Mesendoderm (in vitro differentiated cells): ENCODE results near the gene NEDD8.
"Not testable (repeated sequence)": the region's sequence is repeated elsewhere in the genome, so short reads cannot be mapped to it uniquely, and the experiment has no call there.

Source experiments
- DNase-seq: peaks from one replicate; pipeline ENCODE4 v3.0.0; 2013
- H2AK5ac ChIP-seq: 2 replicates; pipeline ENCODE4 v1.6.1; 2013; ENCODE audit warnings: low read length, inconsistent platforms
- H2BK120ac ChIP-seq: 2 replicates; pipeline ENCODE4 v1.6.1; 2013; ENCODE audit warnings: low read depth, mild to moderate bottlenecking, low read length, moderate library complexity, mixed read lengths
- H2BK15ac ChIP-seq: replicated peaks from 2 replicates; pipeline ENCODE4 v1.6.1; 2013; ENCODE audit warnings: low read depth, mild to moderate bottlenecking, moderate library complexity
- H2BK5ac ChIP-seq: 2 replicates; pipeline ENCODE4 v1.6.1; 2013; ENCODE audit warnings: low read length, inconsistent platforms
- H3K18ac ChIP-seq: 2 replicates; pipeline ENCODE4 v1.6.1; 2013; ENCODE audit warnings: mild to moderate bottlenecking, low read length, mixed read lengths
- H3K23ac ChIP-seq: one replicate; pipeline ENCODE4 v1.6.1; 2013; ENCODE audit warnings: low read length
- H3K27ac ChIP-seq: 2 replicates; pipeline ENCODE4 v1.5.1; 2013; ENCODE audit warnings: low read depth, mild to moderate bottlenecking, inconsistent platforms, low read length, moderate library complexity
- H3K27me3 ChIP-seq: 2 replicates; pipeline ENCODE4 v1.6.1; 2013; ENCODE audit warnings: low read length, control low read depth, mild to moderate bottlenecking, inconsistent platforms; ENCODE audit not compliant: insufficient read depth, poor library complexity
- H3K36me3 ChIP-seq: 2 replicates; pipeline ENCODE4 v1.6.1; 2013; ENCODE audit warnings: low read length, inconsistent platforms; ENCODE audit not compliant: control insufficient read depth, insufficient read depth
- H3K4ac ChIP-seq: one replicate; pipeline ENCODE4 v1.6.1; 2013; ENCODE audit warnings: low read depth, mild to moderate bottlenecking, low read length, moderate library complexity
- H3K4me1 ChIP-seq: 2 replicates; pipeline ENCODE4 v1.6.1; 2013; ENCODE audit warnings: low read depth, low read length, inconsistent platforms; ENCODE audit not compliant: control insufficient read depth
- H3K4me2 ChIP-seq: 2 replicates; pipeline ENCODE4 v1.6.1; 2013; ENCODE audit warnings: low read length
- H3K4me3 ChIP-seq: 2 replicates; pipeline ENCODE4 v1.5.1; 2013; ENCODE audit warnings: mild to moderate bottlenecking, low read length
- H3K56ac ChIP-seq: one replicate; pipeline ENCODE4 v1.6.1; 2013; ENCODE audit warnings: low read length
- H3K79me1 ChIP-seq: 2 replicates; pipeline ENCODE4 v1.6.1; 2013; ENCODE audit warnings: low read length, inconsistent platforms
- H3K79me2 ChIP-seq: 2 replicates; pipeline ENCODE4 v1.6.1; 2013; ENCODE audit warnings: mild to moderate bottlenecking, low read length; ENCODE audit not compliant: control insufficient read depth, insufficient read depth
- H3K9ac ChIP-seq: 2 replicates; pipeline ENCODE4 v1.6.1; 2013; ENCODE audit warnings: low read length, inconsistent platforms
- H4K5ac ChIP-seq: one replicate; pipeline ENCODE4 v1.6.1; 2013; ENCODE audit warnings: low read length
- H4K8ac ChIP-seq: one replicate; pipeline ENCODE4 v1.6.1; 2013; ENCODE audit warnings: low read depth, mild to moderate bottlenecking, control low read depth, low read length, moderate library complexity
- WGBS: extraction: QIAGEN DNeasy Blood & Tissue Kit; methylation state at CpG from one replicate; pipeline ENCODE4 v1.1.7; 2013; ENCODE audit warnings: low lambda C conversion rate, missing lambda C conversion rate; ENCODE audit not compliant: insufficient coverage; ENCODE audit errors: extremely low coverage; 5-methylcytosine and 5-hydroxymethylcytosine counted together

The NEDD8 gene

DNA sequence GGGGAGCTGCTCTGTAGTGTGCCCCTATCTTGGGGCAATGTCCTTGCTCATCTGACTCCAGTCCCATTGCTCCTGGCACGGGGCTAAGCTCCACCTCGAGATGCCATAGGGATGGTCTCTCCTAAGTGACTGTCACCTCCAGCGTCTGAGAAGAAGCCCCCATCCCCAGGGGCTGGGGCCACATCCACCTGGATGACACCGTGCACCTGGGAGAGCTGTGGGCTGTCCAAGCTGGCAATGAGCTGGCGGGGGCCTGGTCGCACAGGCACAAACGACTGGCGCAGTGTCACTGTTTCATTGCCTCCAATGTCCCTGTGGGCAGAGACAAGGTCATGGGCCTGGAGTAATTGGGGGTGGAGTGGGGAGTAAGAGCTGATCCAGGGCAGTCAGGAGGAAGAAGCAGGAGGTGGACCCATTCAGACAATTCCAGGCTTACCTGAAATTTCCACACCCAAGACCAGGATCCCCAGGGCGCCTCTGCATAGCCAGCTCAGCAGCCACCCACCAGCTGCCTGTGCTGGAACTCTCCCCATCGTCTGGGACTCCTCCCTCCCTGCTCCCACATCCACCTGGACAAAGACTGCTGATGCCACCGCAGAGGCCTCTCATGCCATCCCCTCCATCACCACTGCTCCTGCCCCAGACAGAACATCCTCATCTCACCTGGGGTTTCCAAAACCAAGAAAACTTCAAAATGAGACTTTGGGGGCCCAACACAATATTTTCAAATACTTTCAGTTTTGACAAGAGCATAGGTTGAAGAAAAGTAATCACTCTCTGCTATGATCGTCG lies 17.3 kb upstream of the NEDD8 start:
- Histone ChIP-seq H3K79me1 (no peaks in the 10 kb centered on the region), H3K4me2 (no peak overlapping the region), H3K23ac (no peak overlapping the region), H2BK15ac (no peak overlapping the region), H4K5ac (no peak overlapping the region), H3K27ac (no peak overlapping the region), H3K9ac (no peak overlapping the region), H3K56ac (no peak overlapping the region), H3K18ac (no peak overlapping the region), H3K4ac (no peak overlapping the region), H3K4me3 (no peak overlapping the region), H3K79me2 (no peaks in the 10 kb centered on the region), H2BK5ac (no peak overlapping the region), H3K27me3 (no peaks in the 10 kb centered on the region), H4K8ac (no peak overlapping the region), H2AK5ac (no peak overlapping the region), H2BK120ac (no peak overlapping the region), H3K4me1 (no peaks in the 10 kb centered on the region), H3K36me3 (no peaks in the 10 kb centered on the region)
- no peak for DNase-seq
- WGBS: no CpG with 5 or more reads among the region's 13 CpGs

DNA sequence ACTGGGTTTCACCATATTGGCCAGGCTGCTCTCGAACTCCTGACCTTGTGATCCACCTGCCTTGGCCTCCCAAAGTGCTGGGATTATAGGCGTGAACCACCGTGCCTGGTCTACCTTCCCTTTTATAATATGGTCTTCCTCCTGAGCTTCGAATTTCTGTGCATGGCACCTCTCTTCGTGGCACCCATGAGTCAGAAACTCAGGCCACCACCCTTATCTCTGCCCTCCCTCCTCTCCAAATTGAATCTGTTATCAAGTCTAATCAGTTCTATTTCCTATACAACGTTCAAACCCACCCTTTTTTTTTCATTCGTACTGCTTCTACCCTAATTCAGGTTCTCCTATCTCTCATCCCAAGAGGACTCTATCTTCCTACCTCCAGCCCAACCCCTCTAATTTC lies 15.3 kb upstream of the NEDD8 start:
- WGBS: 100% methylated on average over 2 of the region's 7 CpGs
- Histone ChIP-seq H3K79me2 (no peaks in the 10 kb centered on the region), H3K4me1 (peaks cover 2% of the 10 kb centered on the region), H3K18ac (no peak overlapping the region), H3K27ac (no peak overlapping the region), H3K23ac (no peak overlapping the region), H3K79me1 (no peaks in the 10 kb centered on the region), H3K56ac (no peak overlapping the region), H3K36me3 (no peaks in the 10 kb centered on the region), H2AK5ac (no peak overlapping the region), H3K4me3 (no peak overlapping the region), H3K4ac (no peak overlapping the region), H3K27me3 (no peaks in the 10 kb centered on the region), H3K4me2 (no peak overlapping the region), H3K9ac (no peak overlapping the region), H2BK120ac (no peak overlapping the region), H4K5ac (no peak overlapping the region), H4K8ac (no peak overlapping the region), H2BK5ac (no peak overlapping the region), H2BK15ac (no peak overlapping the region)
- DNase-seq: no peak

DNA sequence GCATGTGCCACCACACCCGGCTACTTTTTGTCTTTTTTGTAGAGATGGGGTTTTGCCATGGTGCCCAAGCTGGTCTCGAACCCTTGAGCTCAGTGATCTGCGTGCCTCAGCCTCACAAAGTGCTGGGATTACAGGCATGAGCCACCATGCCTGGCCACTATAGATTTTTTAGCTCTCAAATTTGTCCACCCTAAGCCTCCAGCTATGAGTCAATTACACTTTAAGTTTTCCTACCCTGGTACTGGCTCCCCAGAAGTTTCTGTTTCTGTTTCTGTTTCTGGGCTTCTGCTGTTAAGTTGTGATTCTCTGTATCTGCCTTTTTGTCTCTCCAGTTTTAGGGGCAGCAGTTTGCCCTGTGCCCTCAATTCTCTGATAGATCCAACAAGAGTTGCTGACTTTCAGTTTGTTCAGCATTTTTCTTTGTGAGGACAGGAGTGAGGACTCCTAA lies 14.6 kb upstream of the NEDD8 start:
- Histone ChIP-seq H3K27me3 (no peaks in the 10 kb centered on the region), H3K9ac (no peak overlapping the region), H3K56ac (no peak overlapping the region), H2BK5ac (no peak overlapping the region), H3K23ac (no peak overlapping the region), H3K18ac (no peak overlapping the region), H4K8ac (no peak overlapping the region), H3K27ac (no peak overlapping the region), H4K5ac (no peak overlapping the region), H3K36me3 (no peaks in the 10 kb centered on the region), H3K79me1 (no peaks in the 10 kb centered on the region), H2BK120ac (no peak overlapping the region), H3K4me2 (no peak overlapping the region), H3K4me3 (no peak overlapping the region), H2AK5ac (no peak overlapping the region), H2BK15ac (no peak overlapping the region), H3K4me1 (peaks cover 2% of the 10 kb centered on the region), H3K4ac (no peak overlapping the region), H3K79me2 (no peaks in the 10 kb centered on the region)
- WGBS: no CpG with 5 or more reads among the region's 3 CpGs
- DNase-seq: no peak

DNA sequence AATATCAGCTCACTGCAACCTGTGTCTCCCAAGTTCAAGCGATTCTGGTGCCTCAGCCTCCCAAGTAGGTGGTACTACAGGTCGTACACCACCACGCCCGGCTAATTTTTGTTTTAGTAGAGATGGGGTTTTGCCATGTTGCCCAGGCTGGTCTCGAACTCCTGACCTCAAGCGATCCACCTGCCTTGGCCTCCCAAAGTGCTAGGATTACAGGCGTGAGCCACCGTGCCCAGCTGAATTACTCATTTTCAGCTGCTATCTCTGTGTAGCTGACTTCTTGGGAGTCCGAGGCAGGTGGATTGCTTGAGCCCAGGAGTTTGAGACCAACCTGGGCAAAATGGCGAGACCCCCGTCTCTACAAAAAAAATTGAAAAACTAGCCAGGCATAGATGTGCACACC lies 13.2 kb upstream of the NEDD8 start:
- not testable (repeated sequence) for H3K79me1 ChIP-seq, H3K4me1 ChIP-seq, H3K4me2 ChIP-seq, H3K36me3 ChIP-seq, H4K8ac ChIP-seq, H3K79me2 ChIP-seq, H3K9ac ChIP-seq, H2BK5ac ChIP-seq, H2BK15ac ChIP-seq, H3K18ac ChIP-seq, H2BK120ac ChIP-seq, H2AK5ac ChIP-seq, H4K5ac ChIP-seq, H3K27ac ChIP-seq, H3K56ac ChIP-seq, H3K23ac ChIP-seq, H3K4ac ChIP-seq, DNase-seq, H3K4me3 ChIP-seq, H3K27me3 ChIP-seq
- WGBS: no CpG with 5 or more reads among the region's 11 CpGs

DNA sequence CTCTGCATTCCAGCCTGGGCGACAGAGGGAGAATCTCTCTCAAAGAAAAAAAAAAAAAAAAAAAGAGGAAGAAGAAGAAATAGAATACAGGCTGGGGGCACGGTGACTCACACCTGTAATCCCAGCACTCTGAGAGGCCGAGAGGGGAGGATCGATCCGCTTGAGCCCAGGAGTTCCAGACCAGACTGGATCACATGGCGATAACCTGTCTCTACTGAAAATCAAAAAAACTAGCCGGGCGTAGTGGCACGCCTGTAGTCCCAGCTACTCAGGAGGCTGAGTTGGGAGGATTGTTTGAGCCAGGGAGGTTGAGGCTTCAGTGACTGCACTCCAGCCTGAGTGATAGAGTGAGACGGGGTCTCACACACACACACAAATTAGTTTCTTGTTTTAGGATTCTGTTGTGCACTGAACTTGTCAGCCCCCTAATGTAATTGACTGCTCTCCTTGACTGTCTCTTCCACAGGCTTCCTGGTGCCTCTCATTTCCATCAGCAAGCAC lies 11.2 kb upstream of the NEDD8 start:
- Histone ChIP-seq H3K27ac (peak overlapping the region; percentile 89), H3K56ac (peak overlapping the region; percentile 85), H3K36me3 (peaks cover 2% of the 10 kb centered on the region), H3K79me2 (no peaks in the 10 kb centered on the region), H3K27me3 (no peaks in the 10 kb centered on the region), H3K4me1 (peaks cover 5% of the 10 kb centered on the region), H3K4me3 (no peak overlapping the region), H3K23ac (peak overlapping the region; percentile 11), H3K9ac (peak overlapping the region; percentile 87), H2BK120ac (no peak overlapping the region), H4K8ac (no peak overlapping the region), H3K18ac (peak overlapping the region; percentile 9), H2AK5ac (peak overlapping the region; percentile 0), H3K79me1 (peaks cover 4% of the 10 kb centered on the region), H2BK15ac (no peak overlapping the region), H3K4me2 (no peak overlapping the region), H2BK5ac (no peak overlapping the region), H3K4ac (peak overlapping the region; percentile 41), H4K5ac (no peak overlapping the region)
- peak; percentile 72 for DNase-seq
- no CpG with 5 or more reads among the region's 10 CpGs for WGBS
